Measurements from ENCODE around the gene CBX2.

Gene CBX2

DNA sequence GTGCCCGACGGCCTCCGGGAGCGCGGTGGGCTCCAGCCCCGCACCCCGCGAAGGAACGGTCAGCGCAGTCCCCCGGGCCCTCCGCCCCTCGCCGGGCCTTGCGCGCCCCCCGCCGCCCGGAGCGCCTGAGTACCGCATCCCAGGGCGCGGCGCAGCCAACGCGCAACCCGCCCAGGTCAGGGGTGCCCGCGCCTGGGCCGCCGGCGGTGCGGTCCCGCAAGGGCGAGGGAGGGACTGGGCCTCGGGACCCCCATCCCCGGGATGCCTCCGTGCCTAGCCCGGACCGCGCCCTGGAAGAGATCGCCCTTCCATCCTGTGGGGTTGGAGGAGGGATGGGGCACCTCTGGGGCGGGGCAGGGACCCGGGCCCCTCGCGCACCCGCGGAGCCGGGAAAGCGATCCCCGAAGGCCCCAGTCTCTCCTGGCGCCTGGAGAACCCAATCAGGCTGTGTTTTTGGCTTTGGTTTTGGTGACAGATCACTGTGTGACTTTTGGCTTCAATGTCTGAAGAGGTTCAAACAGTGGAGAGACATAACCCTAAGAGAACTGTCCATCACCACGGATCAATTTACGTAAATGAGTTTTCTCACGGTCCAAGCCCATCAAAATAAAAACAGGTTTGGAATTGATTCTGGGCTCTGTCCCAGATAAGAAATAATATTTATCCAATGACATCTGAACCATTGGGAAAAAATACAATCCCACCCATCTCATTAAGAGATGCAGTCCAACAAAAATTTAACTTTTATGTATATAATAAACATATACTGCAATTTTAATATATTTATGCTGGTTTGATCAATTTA is 29.5 kb upstream of the CBX2 start:
- Histone ChIP-seq H3K27ac (ENCODE audit: low read length) (no peak overlapping the region), H4K20me1 (ENCODE audit: insufficient read depth, low read length) (no peaks in the 10 kb centered on the region), H3K4me2 (ENCODE audit: insufficient read depth, low read length) (no peak overlapping the region), H3K4me3 (ENCODE audit: low read depth in 1 of 2, low read length in 2 of 2) (no peak overlapping the region), H3K79me2 (ENCODE audit: insufficient read depth, low read length) (no peaks in the 10 kb centered on the region), H3K9ac (ENCODE audit: low read depth, low read length) (no peak overlapping the region), H3K9me3 (ENCODE audit: insufficient read depth, low read length, severe bottlenecking) (no peaks in the 10 kb centered on the region), H2AFZ (ENCODE audit: low read depth, low read length) (no peak overlapping the region), H3K4me1 (ENCODE audit: insufficient read depth, low read length) (peaks cover 13% of the 10 kb centered on the region), H3K27me3 (ENCODE audit: insufficient read depth, low read length, poor library complexity) (no peaks in the 10 kb centered on the region), H3K36me3 (ENCODE audit: insufficient read depth, low read length) (no peaks in the 10 kb centered on the region)
- DNase-seq (no peak), ATAC-seq (ENCODE audit: insufficient read depth, low read depth) (no peak)
- TF ChIP-seq, protein P1, sequence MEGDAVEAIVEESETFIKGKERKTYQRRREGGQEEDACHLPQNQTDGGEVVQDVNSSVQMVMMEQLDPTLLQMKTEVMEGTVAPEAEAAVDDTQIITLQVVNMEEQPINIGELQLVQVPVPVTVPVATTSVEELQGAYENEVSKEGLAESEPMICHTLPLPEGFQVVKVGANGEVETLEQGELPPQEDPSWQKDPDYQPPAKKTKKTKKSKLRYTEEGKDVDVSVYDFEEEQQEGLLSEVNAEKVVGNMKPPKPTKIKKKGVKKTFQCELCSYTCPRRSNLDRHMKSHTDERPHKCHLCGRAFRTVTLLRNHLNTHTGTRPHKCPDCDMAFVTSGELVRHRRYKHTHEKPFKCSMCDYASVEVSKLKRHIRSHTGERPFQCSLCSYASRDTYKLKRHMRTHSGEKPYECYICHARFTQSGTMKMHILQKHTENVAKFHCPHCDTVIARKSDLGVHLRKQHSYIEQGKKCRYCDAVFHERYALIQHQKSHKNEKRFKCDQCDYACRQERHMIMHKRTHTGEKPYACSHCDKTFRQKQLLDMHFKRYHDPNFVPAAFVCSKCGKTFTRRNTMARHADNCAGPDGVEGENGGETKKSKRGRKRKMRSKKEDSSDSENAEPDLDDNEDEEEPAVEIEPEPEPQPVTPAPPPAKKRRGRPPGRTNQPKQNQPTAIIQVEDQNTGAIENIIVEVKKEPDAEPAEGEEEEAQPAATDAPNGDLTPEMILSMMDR (IDR thresholded peaks at IDR 0.05; ENCODE audit: borderline replicate concordance, extremely low read depth, low read length, poor library complexity, severe bottlenecking), result no peak
- TF ChIP-seq EZH2 (IDR thresholded peaks at IDR 0.05; ENCODE audit: borderline replicate concordance, low read depth, low read length, severe bottlenecking), result no peak

GRCh38 chr17:79749156-79749815 is 28.7 kb upstream of the CBX2 start:
- DNase-seq, result no peak
- no peaks in the 10 kb centered on the region for H3K79me2 ChIP-seq (ENCODE audit: insufficient read depth, low read length)

GRCh38 chr17:79749958-79750357 is 28.0 kb upstream of the CBX2 start:
- no peaks in the 10 kb centered on the region for H3K9me3 ChIP-seq (ENCODE audit: insufficient read depth, low read length, severe bottlenecking)
- ATAC-seq (ENCODE audit: insufficient read depth, low read depth) (no peak), DNase-seq (no peak)
- H3K27me3 ChIP-seq (ENCODE audit: insufficient read depth, low read length, poor library complexity), result no peaks in the 10 kb centered on the region
- peaks cover 13% of the 10 kb centered on the region for H3K4me1 ChIP-seq (ENCODE audit: insufficient read depth, low read length)
- no peaks in the 10 kb centered on the region for H4K20me1 ChIP-seq (ENCODE audit: insufficient read depth, low read length)
- no peak overlapping the region for H3K4me2 ChIP-seq (ENCODE audit: insufficient read depth, low read length)
- H3K27ac ChIP-seq (ENCODE audit: low read length), result no peak overlapping the region
- TF ChIP-seq EZH2 (IDR thresholded peaks at IDR 0.05; ENCODE audit: borderline replicate concordance, low read depth, low read length, severe bottlenecking), result no peak
- TF ChIP-seq, protein P1 (IDR thresholded peaks at IDR 0.05; ENCODE audit: borderline replicate concordance, extremely low read depth, low read length, poor library complexity, severe bottlenecking), result no peak
- H2AFZ ChIP-seq (ENCODE audit: low read depth, low read length), result no peak overlapping the region
- H3K79me2 ChIP-seq (ENCODE audit: insufficient read depth, low read length), result no peaks in the 10 kb centered on the region
- H3K4me3 ChIP-seq (ENCODE audit: low read depth in 1 of 2, low read length in 2 of 2), result no peak overlapping the region
- no peak overlapping the region for H3K9ac ChIP-seq (ENCODE audit: low read depth, low read length)
- H3K36me3 ChIP-seq (ENCODE audit: insufficient read depth, low read length), result no peaks in the 10 kb centered on the region

More at GRCh38 chr17:79749156-79749815, 28.7 kb upstream of the CBX2 start:
- no peaks in the 10 kb centered on the region for H3K36me3 ChIP-seq (ENCODE audit: insufficient read depth, low read length)
- ATAC-seq (ENCODE audit: insufficient read depth, low read depth), result no peak
- peaks cover 13% of the 10 kb centered on the region for H3K4me1 ChIP-seq (ENCODE audit: insufficient read depth, low read length)
- H2AFZ ChIP-seq (ENCODE audit: low read depth, low read length), result no peak overlapping the region
- TF ChIP-seq EZH2 (IDR thresholded peaks at IDR 0.05; ENCODE audit: borderline replicate concordance, low read depth, low read length, severe bottlenecking), result no peak
- H3K27me3 ChIP-seq (ENCODE audit: insufficient read depth, low read length, poor library complexity), result no peaks in the 10 kb centered on the region
- no peaks in the 10 kb centered on the region for H4K20me1 ChIP-seq (ENCODE audit: insufficient read depth, low read length)
- no peak overlapping the region for H3K27ac ChIP-seq (ENCODE audit: low read length)
- no peak overlapping the region for H3K9ac ChIP-seq (ENCODE audit: low read depth, low read length)
- H3K4me2 ChIP-seq (ENCODE audit: insufficient read depth, low read length), result no peak overlapping the region
- no peaks in the 10 kb centered on the region for H3K9me3 ChIP-seq (ENCODE audit: insufficient read depth, low read length, severe bottlenecking)
- H3K4me3 ChIP-seq (ENCODE audit: low read depth in 1 of 2, low read length in 2 of 2), result no peak overlapping the region

Measured in DND-41 (cell line).